Hematopoietic multipotent progenitor cell treated with erythropoietin and hydrocortisone succinate and interleukin-3 and kit ligand, for 4 days (in vitro differentiated cells): ENCODE results near the gene POLA1.

Experiments used
- DNase-seq: peaks from one replicate; pipeline ENCODE4 v3.0.0-alpha.2; 2015

Gene POLA1

GRCh38 chrX:24877854-24878650, 184.3 kb downstream of the POLA1 start:
- DNase-seq = no peak

DNA sequence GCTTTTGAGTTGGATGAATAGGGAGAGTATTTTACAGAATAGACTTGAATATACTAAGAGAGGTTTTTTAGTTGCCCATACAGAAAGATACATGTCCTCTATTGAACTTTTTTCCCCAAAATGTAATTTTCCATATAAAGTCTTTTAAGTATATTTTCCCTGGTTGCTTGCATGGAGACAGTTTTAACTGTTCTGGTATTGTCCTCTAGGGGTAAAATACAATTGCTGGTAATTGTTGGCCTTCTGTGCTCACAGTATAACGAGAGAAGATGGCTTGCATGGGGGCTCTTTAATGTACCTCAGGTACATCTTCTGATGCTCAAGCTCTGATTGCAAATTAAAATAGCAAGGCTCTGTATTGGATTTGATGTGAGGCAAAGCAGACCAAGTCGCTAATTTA, 186.0 kb downstream of the POLA1 start:
- DNase-seq = no peak

DNA sequence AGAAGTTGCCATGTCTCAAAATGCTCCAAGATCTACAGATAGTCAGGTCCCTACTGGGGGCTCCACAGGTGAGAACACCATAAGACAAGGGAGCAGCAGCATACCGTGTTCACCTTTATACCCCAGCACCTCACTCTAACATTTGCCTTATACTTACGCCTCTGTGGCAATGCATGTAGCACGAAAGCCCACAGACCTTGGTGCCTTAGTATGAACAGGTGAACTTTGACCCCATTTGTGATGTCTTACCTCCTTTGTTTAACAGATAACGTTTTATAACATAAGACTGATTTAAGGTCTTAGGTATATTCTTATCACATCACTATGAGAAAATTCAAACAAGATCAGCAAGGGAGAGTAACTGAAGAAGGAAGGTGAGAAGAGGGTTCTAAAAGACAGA, 193.2 kb downstream of the POLA1 start:
- no peak for DNase-seq

- DNase-seq = no peak
These were observed 197.0 kb downstream of the POLA1 start for GRCh38 chrX:24890677-24891076.

GRCh38 chrX:24899391-24899790, 205.7 kb downstream of the POLA1 start:
- no peak for DNase-seq

DNA sequence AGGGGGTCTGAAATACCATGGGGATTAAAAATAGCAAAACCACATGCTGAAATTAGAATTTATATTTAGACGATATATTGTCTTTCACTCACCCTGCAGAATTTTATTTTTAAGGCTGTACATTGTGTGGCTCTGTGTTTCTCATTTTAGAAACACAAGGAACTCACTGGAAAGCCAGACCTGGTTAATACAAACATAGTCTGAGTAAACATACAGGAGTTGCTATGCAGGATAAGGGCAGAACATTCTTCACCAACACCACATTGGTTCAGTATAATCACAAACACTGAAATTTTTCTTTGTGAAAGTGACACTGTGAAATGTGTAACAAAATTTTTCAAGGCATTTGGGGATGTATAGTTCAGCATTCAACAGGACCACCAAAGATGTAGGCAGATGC, 206.5 kb downstream of the POLA1 start:
- DNase-seq = no peak

GRCh38 chrX:24902806-24903205, 209.1 kb downstream of the POLA1 start:
- no peak for DNase-seq

- DNase-seq = no peak
These were observed 225.0 kb downstream of the POLA1 start for GRCh38 chrX:24918715-24919114.

DNA sequence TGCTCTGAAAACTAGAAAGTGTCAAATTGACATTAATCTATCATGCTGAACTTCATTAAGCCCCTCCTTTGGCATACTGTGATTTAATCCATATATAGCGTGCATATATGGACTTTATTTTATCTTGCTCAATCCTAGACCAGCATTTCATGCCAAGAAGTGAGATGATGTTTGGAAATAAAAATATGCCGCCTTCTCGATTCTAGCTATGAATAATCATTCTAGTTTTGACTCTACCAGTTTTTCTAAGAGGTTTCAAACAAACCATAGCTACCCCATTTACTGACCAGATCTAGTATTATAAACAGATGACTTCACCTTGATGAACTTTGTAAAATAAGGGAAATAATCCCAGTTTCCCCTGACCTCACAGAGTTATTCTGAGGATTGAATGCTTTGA, 227.1 kb downstream of the POLA1 start:
- DNase-seq = no peak

- peak; percentile 17 for DNase-seq
These were observed 231.7 kb downstream of the POLA1 start for GRCh38 chrX:24925430-24925829.

DNA sequence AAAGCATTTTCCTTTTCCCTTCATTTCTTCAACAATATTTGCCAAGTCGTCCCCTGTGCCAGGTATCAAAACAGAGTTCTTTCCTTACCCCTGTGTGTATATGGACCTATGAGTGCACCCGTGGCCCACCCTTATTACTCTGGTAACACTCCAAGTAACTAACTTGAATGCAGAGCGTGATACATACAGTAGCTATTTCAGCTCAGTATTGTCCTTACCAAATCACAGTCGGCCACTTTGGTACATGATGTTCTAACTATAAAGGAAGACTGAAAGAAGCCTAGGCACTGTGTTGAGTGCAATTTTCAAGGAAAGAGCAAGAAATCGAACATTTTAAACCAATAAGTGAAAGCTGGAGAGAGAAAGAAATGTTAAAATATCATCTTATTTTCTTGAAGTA, 233.7 kb downstream of the POLA1 start:
- DNase-seq = no peak

DNA sequence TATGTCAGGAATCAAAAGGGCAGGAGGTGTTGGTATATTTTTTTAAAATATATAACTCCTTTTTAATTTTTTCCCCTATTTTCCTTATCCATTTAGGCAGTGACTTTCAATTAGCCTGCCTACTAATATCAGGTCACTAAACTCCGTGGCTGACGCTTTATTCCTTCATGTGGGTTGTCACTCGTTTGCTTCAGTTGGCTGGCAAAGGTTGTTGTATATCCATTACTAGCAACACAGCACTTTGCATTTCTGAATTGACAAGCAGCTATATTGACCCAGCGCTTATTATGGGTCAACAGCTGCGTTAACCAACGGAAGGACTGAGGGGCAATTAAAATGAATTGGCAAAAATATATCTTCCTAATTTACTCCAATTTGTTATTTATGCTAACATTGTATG, 234.4 kb downstream of the POLA1 start:
- DNase-seq = no peak

DNA sequence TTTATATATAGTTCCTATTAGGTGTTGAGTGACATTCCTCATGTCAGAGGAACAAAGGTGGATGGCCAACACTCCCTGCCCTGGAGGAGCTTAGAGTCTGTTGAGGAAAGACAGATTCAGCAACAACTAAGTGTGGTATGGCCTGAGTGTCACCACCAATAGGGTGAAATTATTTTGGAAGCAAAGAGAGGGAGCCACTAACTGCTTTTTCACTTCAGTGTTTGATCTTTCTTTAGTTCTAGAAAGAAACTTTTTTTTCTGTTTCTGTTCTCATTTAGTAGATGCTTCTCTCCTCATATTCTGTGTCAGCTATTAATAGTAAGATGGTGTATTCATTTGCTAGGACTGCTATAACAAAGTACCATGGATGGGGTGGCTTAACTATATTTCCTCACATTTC, 240.6 kb downstream of the POLA1 start:
- DNase-seq = no peak

GRCh38 chrX:24945009-24945408, 251.3 kb downstream of the POLA1 start:
- DNase-seq = no peak

DNA sequence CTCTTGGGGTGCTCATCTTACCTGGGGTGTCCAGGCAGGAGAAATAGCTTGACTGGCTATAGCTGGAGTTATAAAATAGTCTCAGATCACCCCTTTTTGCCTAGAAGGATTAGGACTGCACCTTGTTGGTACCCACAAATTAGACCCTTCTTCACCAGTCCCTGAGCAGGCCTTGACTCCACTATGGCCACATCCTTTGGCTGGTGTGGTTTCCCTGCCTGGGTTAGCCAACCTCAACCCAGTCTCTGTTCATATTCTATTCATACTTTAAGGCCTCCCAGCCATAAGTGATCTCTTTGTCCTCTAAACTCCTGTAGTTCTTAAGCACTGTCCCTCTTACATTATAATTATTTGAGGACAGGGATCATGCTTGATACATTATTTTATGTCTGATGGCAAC, 252.7 kb downstream of the POLA1 start:
- no peak for DNase-seq

GRCh38 chrX:24954732-24955131, 261.0 kb downstream of the POLA1 start:
- no peak for DNase-seq

GRCh38 chrX:24955372-24955930, 261.7 kb downstream of the POLA1 start:
- DNase-seq = no peak

DNA sequence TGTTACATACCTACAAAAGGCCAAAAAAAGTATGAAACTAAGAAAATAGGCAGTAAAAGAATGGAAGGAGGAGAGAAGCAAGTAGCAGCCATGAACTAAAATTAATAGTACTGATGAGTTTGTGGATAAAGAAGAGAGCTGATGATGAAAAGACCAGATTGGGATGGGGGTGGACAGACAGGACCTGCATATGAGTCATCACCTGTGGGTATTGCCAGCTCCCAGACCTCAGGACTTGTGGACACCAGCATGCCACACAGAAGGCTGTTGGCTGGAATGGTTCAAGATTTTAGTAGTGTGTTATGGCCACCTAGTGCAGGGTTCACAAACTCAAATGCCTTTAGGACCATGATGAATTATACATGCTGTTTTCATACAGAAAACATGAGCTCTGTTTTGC, 263.1 kb downstream of the POLA1 start:
- no peak for DNase-seq

- no peak for DNase-seq
These were observed 268.1 kb downstream of the POLA1 start for GRCh38 chrX:24961809-24962208.

- DNase-seq = no peak
These were observed 270.1 kb downstream of the POLA1 start for GRCh38 chrX:24963823-24964222.

GRCh38 chrX:24965372-24965771, 271.7 kb downstream of the POLA1 start:
- no peak for DNase-seq

GRCh38 chrX:24969812-24970211, 276.1 kb downstream of the POLA1 start:
- no peak for DNase-seq

DNA sequence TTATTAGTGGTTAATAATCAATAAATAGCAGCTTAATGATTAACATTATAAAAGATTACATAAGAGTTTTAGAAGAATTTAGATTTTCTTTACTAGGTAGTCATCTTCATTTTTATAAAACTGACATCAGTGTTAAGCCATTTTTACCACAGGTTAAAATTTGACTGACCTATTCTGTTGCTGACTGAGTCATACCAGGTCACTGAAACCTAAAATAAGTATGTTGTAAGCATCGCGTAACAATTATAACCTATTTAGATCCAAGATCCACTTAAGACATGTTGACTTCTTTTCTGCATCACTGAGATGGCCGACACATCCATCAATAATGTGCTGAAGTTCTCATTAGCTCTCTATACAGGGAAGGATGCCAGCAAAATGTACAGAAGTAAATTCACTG, 285.4 kb downstream of the POLA1 start:
- no peak for DNase-seq

DNA sequence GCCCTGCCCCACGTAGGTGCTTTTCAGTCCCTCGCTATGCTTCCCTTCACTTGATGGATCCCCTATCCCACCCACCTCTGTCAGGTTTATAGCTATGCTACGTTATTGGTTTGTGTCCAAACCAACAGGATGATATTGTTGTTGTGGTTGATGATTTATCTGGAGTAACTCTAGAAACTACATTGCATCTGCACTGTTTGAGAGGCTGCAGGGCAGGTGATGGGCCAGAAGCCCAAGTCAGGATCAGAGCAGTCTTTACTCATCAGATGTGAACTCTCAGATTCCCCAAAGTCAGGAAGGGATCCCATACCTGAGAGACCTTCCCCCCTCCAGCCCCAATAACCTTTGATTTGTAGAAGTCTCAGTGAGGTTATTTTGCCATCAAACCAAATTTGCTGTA, 287.3 kb downstream of the POLA1 start:
- no peak for DNase-seq
